ENCODE measurements around the gene UBE2M.
"Not testable (repeated sequence)": the region's sequence is repeated elsewhere in the genome, so short reads cannot be mapped to it uniquely, and the experiment has no call there.

The UBE2M gene

GRCh38 chr19:58513213-58513693 lies 45.2 kb downstream of the UBE2M start:
- no peak for DNase-seq (ENCODE audit: low read depth in 3 of 3)

- no peak for DNase-seq (ENCODE audit: low read depth in 3 of 3)
Observed at GRCh38 chr19:58511353-58512208, 46.8 kb downstream of the UBE2M start, which contains the start of gene SLC27A5. SLC27A5 (minus strand) TSS chr19:58511992; CDS start chr19:58511955, 37 bp downstream.

- DNase-seq (ENCODE audit: low read depth in 3 of 3) = no peak
Observed at GRCh38 chr19:58510084-58510862, 48.1 kb downstream of the UBE2M start.

GRCh38 chr19:58509731-58510083 lies 48.7 kb downstream of the UBE2M start:
- DNase-seq (ENCODE audit: low read depth in 3 of 3) = no peak

- DNase-seq (ENCODE audit: low read depth in 3 of 3) = not testable (repeated sequence)
Observed at GRCh38 chr19:58507602-58508223, 50.7 kb downstream of the UBE2M start.
